Measurements from ENCODE around the gene DTX3. TPM values are rescaled to one million over a fixed set of nuclear protein-coding genes. Genes with fewer than 3 reads are reported as not detected.

Gene DTX3
- total and polyA plus RNA-seq, 2 experiments from 2014 or later, result 22.8 to 46.6 TPM

- peaks cover 37% of the 10 kb centered on the region for H3K4me1 Mint-ChIP-seq
- Histone ChIP-seq H3K4me1 (ENCODE audit: insufficient read depth) (peaks cover 26% of the 10 kb centered on the region), H3K36me3 (ENCODE audit: insufficient read depth) (no peaks in the 10 kb centered on the region), H2AFZ (no peak overlapping the region), H3K27ac (ENCODE audit: low read depth) (no peak overlapping the region), H4K20me1 (replicated peaks; ENCODE audit: insufficient read depth) (peaks cover 19% of the 10 kb centered on the region), H3F3A (replicated peaks; ENCODE audit: low read depth) (peaks cover 15% of the 10 kb centered on the region; the same call in 1 of the 2 replicates), H3K27me3 (ENCODE audit: insufficient read depth) (peaks cover 100% of the 10 kb centered on the region), H3K4me3 (no peak overlapping the region), H3K4me2 (no peak overlapping the region), H3K9me2 (ENCODE audit: insufficient read depth) (no peaks in the 10 kb centered on the region), H3K79me2 (replicated peaks; ENCODE audit: insufficient read depth) (no peaks in the 10 kb centered on the region)
- TF ChIP-seq JUNB (IDR thresholded peaks at IDR 0.05; ENCODE audit: unreplicated experiment), result no peak
- no peak for TF ChIP-seq STAT1 (IDR thresholded peaks at IDR 0.05; ENCODE audit: unreplicated experiment)
- TF ChIP-seq ZNF462 (CRISPR knock-in tag; IDR thresholded peaks at IDR 0.05), result no peak
- no peak for TF ChIP-seq CTCF (conservative IDR thresholded peaks at IDR 0.05; ENCODE audit: low read depth in 2 of 2)
- no peak for TF ChIP-seq CREB1 (CRISPR knock-in tag; IDR thresholded peaks at IDR 0.05; ENCODE audit: low read depth)
- TF ChIP-seq ETS1 (IDR thresholded peaks at IDR 0.05), result no peak
- ATAC-seq (no peak), DNase-seq (ENCODE audit: low spot score) (no peak)
- H3K36me3 Mint-ChIP-seq (ENCODE audit: low read depth), result no peaks in the 10 kb centered on the region; the same call in 2 of the 3 replicates
- H3K9me3 Mint-ChIP-seq, result no peaks in the 10 kb centered on the region
- peaks cover 100% of the 10 kb centered on the region for H3K27me3 Mint-ChIP-seq (ENCODE audit: insufficient read depth, low read depth, poor library complexity)
- no peak overlapping the region for H3K27ac Mint-ChIP-seq
- H3K4me3 Mint-ChIP-seq, result no peak overlapping the region; the same call in 2 of the 3 replicates
Observed at GRCh38 chr12:57624441-57625220, 20.0 kb downstream of the DTX3 start.

All from GM23338 (cell line).